Thymus (tissue), 11 donors: ENCODE results near the gene SIK1. TPM values are rescaled to one million over a fixed set of nuclear protein-coding genes. Genes with fewer than 3 reads are reported as not detected.

Experiments
- DNase-seq, 9 donors: peaks; one replicate each; pipeline ENCODE4 v3.0.0-alpha.2; 2013; ENCODE audit warnings: low spot score in 9 of 9, low read depth in 6 of 9, missing footprints in 1 of 9
- H3K27ac ChIP-seq, 2 donors: one replicate each; pipeline ENCODE4 v1.5.1; 2013; ENCODE audit warnings: control low read depth in 1 of 2, low read depth in 1 of 2, low read length in 1 of 2, mild to moderate bottlenecking in 1 of 2, moderate library complexity in 1 of 2
- H3K27me3 ChIP-seq, 2 donors: one replicate each; pipeline ENCODE4 v1.5.1; 2013; ENCODE audit warnings: low read length in 1 of 2; ENCODE audit not compliant: control insufficient read depth in 2 of 2, insufficient read depth in 1 of 2
- H3K36me3 ChIP-seq, 2 donors: one replicate each; pipeline ENCODE4 v1.5.1; 2013; ENCODE audit warnings: low read length in 1 of 2, mild to moderate bottlenecking in 1 of 2, moderate library complexity in 1 of 2; ENCODE audit not compliant: control insufficient read depth in 2 of 2, insufficient read depth in 2 of 2
- H3K4me1 ChIP-seq, 2 donors: one replicate each; pipeline ENCODE4 v1.5.1; 2013; ENCODE audit warnings: low read length in 2 of 2; ENCODE audit not compliant: control insufficient read depth in 2 of 2, insufficient read depth in 2 of 2
- H3K4me3 ChIP-seq, 2 donors: one replicate each; pipeline ENCODE4 v1.5.1; 2013; ENCODE audit warnings: low read length in 2 of 2, control low read depth in 1 of 2, mild to moderate bottlenecking in 1 of 2
- H3K9me3 ChIP-seq, 2 donors: one replicate each; pipeline ENCODE4 v1.5.1; 2013; ENCODE audit warnings: low read length in 1 of 2, mild to moderate bottlenecking in 1 of 2; ENCODE audit not compliant: control insufficient read depth in 2 of 2, insufficient read depth in 1 of 2
- WGBS: extraction: QIAGEN DNeasy Blood & Tissue Kit; methylation state at CpG from one replicate; pipeline ENCODE4 v1.1.7; 2013; 5-methylcytosine and 5-hydroxymethylcytosine counted together
- polyA plus RNA-seq: library from polyadenylated mRNA; stranded (reverse); fragments of 200-250 nt; gene quantifications from one replicate; pipeline ENCODE4 v1.2.3, GENCODE V29; 2013
- total RNA-seq: library from RNA; stranded (reverse); fragments of 120-200 nt; gene quantifications from one replicate; pipeline ENCODE4 v1.2.4, GENCODE V29; 2013
- donor health status: healthy.

Gene SIK1
- total and polyA plus RNA-seq, 2 donors, result 1.1 to 16.9 TPM

- Histone ChIP-seq H3K4me1 (peaks cover 23 to 45% of the 10 kb centered on the region in 2 donors), H3K4me3 (no peak overlapping the region), H3K9me3 (peaks cover 0 to 7% of the 10 kb centered on the region in 2 donors), H3K36me3 (no peaks in the 10 kb centered on the region), H3K27me3 (peaks cover 0 to 4% of the 10 kb centered on the region in 2 donors), H3K27ac (no peak overlapping the region)
- 97% methylated on average over 20 of the region's 20 CpGs for WGBS
- DNase-seq, result no peak
Measured at GRCh38 chr21:43365611-43366426, 61.1 kb downstream of the SIK1 start.

- DNase-seq, result no peak
- 92% methylated on average over 18 of the region's 18 CpGs for WGBS
- no peaks in the 10 kb centered on the region for H3K36me3 ChIP-seq
- peaks cover 25 to 45% of the 10 kb centered on the region in 2 donors for H3K4me1 ChIP-seq
- H3K27me3 ChIP-seq, result peaks cover 0 to 4% of the 10 kb centered on the region in 2 donors
- H3K4me3 ChIP-seq, result no peak overlapping the region
- no peak overlapping the region for H3K27ac ChIP-seq
- peaks cover 0 to 11% of the 10 kb centered on the region in 2 donors for H3K9me3 ChIP-seq
Measured at GRCh38 chr21:43364851-43365424, 62.0 kb downstream of the SIK1 start.

Other genes with a start within 250 kb of the SIK1 start
- gene HSF2BP, start 232.4 kb upstream of the SIK1 start, total RNA-seq, result 0.80 TPM
- 0.71 TPM for gene HSF2BP, start 232.4 kb upstream of the SIK1 start, polyA plus RNA-seq
- 20.1 TPM for gene RRP1B, start 232.4 kb upstream of the SIK1 start, total RNA-seq
- gene RRP1B, start 232.4 kb upstream of the SIK1 start, polyA plus RNA-seq, result 18.4 TPM